CD14-positive monocyte (primary cell): ENCODE data around the gene RTRAF. TPM values are rescaled to one million over a fixed set of nuclear protein-coding genes. Genes with fewer than 3 reads are reported as not detected.

Experiments
- DNase-seq, 3 donors: peaks; one replicate each; pipeline ENCODE4 v3.0.0-alpha.2; 2011 to 2022
- H2AFZ ChIP-seq: 2 replicates; pipeline ENCODE4 v1.6.0; 2012; ENCODE audit warnings: mild to moderate bottlenecking, low read depth, low read length, inconsistent platforms; ENCODE audit not compliant: insufficient read depth, poor library complexity, severe bottlenecking
- H3K27ac ChIP-seq, 2 donors: 1 replicate in 1 of 2; 2 replicates in 1 of 2; pipeline ENCODE4 v1.5.1; 2012 to 2013; ENCODE audit warnings: low read length in 2 of 2, control low read depth in 1 of 2, inconsistent platforms in 1 of 2, low read depth in 1 of 2, mild to moderate bottlenecking in 1 of 2
- H3K27me3 ChIP-seq, 2 donors: one replicate each; pipeline versions ENCODE4 v1.6.0 to v1.6.1; 2011 to 2013; ENCODE audit warnings: low read length in 2 of 2; ENCODE audit not compliant: control insufficient read depth in 2 of 2, insufficient read depth in 2 of 2
- H3K36me3 ChIP-seq, 2 donors: replicated peaks in 1 of 2; 1 replicate in 1 of 2; 2 replicates in 1 of 2; pipeline versions ENCODE4 v1.5.1 to v1.6.1; 2012 to 2013; ENCODE audit warnings: low read length in 2 of 2, control low read depth in 1 of 2, inconsistent platforms in 1 of 2, mild to moderate bottlenecking in 1 of 2; ENCODE audit not compliant: insufficient read depth in 2 of 2, control insufficient read depth in 1 of 2
- H3K4me1 ChIP-seq, 2 donors: 1 replicate in 1 of 2; 2 replicates in 1 of 2; pipeline versions ENCODE4 v1.5.1 to v1.6.1; 2012 to 2013; ENCODE audit warnings: low read length in 2 of 2, control low read depth in 1 of 2, inconsistent platforms in 1 of 2, mild to moderate bottlenecking in 1 of 2, moderate library complexity in 1 of 2; ENCODE audit not compliant: insufficient read depth in 2 of 2, control insufficient read depth in 1 of 2
- H3K4me2 ChIP-seq: replicated peaks from 2 replicates; pipeline ENCODE3; 2012; ENCODE audit warnings: low read length, moderate library complexity, mild to moderate bottlenecking; ENCODE audit not compliant: poor library complexity, severe bottlenecking; ENCODE audit errors: extremely low read depth
- H3K4me3 ChIP-seq, 3 experiments: fragments of 200-600 bp in 1 of 3; sonication (generic) in 1 of 3; replicated peaks in 1 of 3; 1 replicate in 2 of 3; 2 replicates in 1 of 3; pipeline ENCODE4 v1.5.1; 2011 to 2013; ENCODE audit warnings: low read length in 3 of 3, mild to moderate bottlenecking in 3 of 3, control low read depth in 2 of 3, low read depth in 2 of 3, inconsistent platforms in 1 of 3, moderate library complexity in 1 of 3
- H3K79me2 ChIP-seq: 2 replicates; pipeline ENCODE4 v1.6.0; 2012; ENCODE audit warnings: mild to moderate bottlenecking, control low read depth, inconsistent platforms, low read length, moderate library complexity; ENCODE audit not compliant: insufficient read depth
- H3K9ac ChIP-seq: 2 replicates; pipeline ENCODE4 v1.6.0; 2017; ENCODE audit warnings: low read length, mild to moderate bottlenecking; ENCODE audit not compliant: insufficient read depth, poor library complexity, severe bottlenecking
- H3K9me3 ChIP-seq, 2 donors: replicated peaks in 1 of 2; 1 replicate in 1 of 2; 2 replicates in 1 of 2; pipeline versions ENCODE4 v1.5.1 to v1.6.1; 2012 to 2013; ENCODE audit warnings: low read length in 2 of 2, control low read depth in 1 of 2; ENCODE audit not compliant: control insufficient read depth in 1 of 2, insufficient read depth in 1 of 2
- H4K20me1 ChIP-seq: 2 replicates; pipeline ENCODE4 v1.6.0; 2012; ENCODE audit warnings: mild to moderate bottlenecking, low read length, control low read depth, moderate library complexity; ENCODE audit not compliant: insufficient read depth
- H3K27ac Mint-ChIP-seq, 7 donors: one replicate each; pipeline ENCODE4 v1.8.0; 2020; ENCODE audit warnings: mild to moderate bottlenecking in 7 of 7, mixed read lengths in 7 of 7, moderate library complexity in 6 of 7, inconsistent platforms in 2 of 7
- H3K27me3 Mint-ChIP-seq, 3 donors: one replicate each; pipeline ENCODE4 v1.8.0; 2021 to 2022; ENCODE audit warnings: low read depth in 3 of 3, mild to moderate bottlenecking in 3 of 3, mixed read lengths in 3 of 3, moderate library complexity in 3 of 3, inconsistent platforms in 1 of 3
- H3K36me3 Mint-ChIP-seq, 2 donors: one replicate each; pipeline ENCODE4 v1.8.0; 2020; ENCODE audit warnings: mixed read lengths in 2 of 2, inconsistent platforms in 1 of 2, mild to moderate bottlenecking in 1 of 2
- H3K4me1 Mint-ChIP-seq: one replicate; pipeline ENCODE4 v1.8.0; 2020; ENCODE audit warnings: mild to moderate bottlenecking, mixed read lengths
- H3K4me3 Mint-ChIP-seq, 2 donors: one replicate each; pipeline ENCODE4 v1.8.0; 2020; ENCODE audit warnings: mild to moderate bottlenecking in 2 of 2, mixed read lengths in 2 of 2, moderate library complexity in 1 of 2
- H3K9me3 Mint-ChIP-seq, 7 donors: one replicate each; pipeline ENCODE4 v1.8.0; 2020 to 2022; ENCODE audit warnings: mixed read lengths in 7 of 7, mild to moderate bottlenecking in 6 of 7, moderate library complexity in 6 of 7, inconsistent platforms in 2 of 7
- WGBS: methylation state at CpG from one replicate; pipeline ENCODE4 v1.1.5; 2013; ENCODE audit warnings: missing lambda C conversion rate; ENCODE audit not compliant: insufficient coverage; 5-methylcytosine and 5-hydroxymethylcytosine counted together
- intact Hi-C, 2 donors: fragments of 100-400 bp; cut with micrococcal nuclease; formaldehyde crosslinking; loops; one replicate each; pipeline versions ENCODE4 v1.15.0 to v1.15.1; 2023
- polyA plus RNA-seq, 3 donors: library from polyadenylated mRNA; depleted of rRNA in 1 of 3; unstranded in 2 of 3; stranded (reverse) in 1 of 3; fragments of 300-500 nt in 2 of 3; fragments of >200 nt in 1 of 3; fragmentation: Illumina TruSeq in 2 of 3; gene quantifications; 1 replicate in 2 of 3; 2 replicates in 1 of 3; pipeline ENCODE4 v1.2.3, GENCODE V29; 2012 to 2021
- TF ChIP-seq, protein P1 (sequence below): fragments of 200-600 bp; IDR thresholded peaks from one replicate; pipeline ENCODE4 v1.8.0; 2022; ENCODE audit warnings: antibody characterized with exemption, mild to moderate bottlenecking

The RTRAF gene
- polyA plus RNA-seq, 3 donors = 51.6 to 152 (median 149) TPM

DNA sequence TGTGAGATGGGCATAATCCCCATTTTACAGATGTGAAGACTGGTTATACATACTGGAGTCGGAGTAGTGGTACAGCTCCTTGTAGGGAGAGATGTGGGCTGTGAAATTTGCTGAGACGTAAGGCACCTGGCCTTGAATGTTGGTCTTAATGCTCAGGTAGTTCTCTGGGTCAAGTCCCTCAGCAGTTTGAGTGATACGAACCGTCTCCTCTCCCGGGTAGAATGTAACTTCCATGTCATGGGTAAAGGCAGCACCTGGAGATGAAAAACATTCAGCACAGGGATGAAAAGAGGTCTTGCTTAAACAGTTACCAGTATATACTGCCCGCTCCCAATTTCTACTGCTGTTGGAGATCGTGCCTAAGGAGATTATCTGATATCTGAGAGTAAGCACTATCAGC, 51.3 kb downstream of the RTRAF start:
- no peak overlapping the region for H3K4me3 Mint-ChIP-seq
- TF ChIP-seq, protein P1, sequence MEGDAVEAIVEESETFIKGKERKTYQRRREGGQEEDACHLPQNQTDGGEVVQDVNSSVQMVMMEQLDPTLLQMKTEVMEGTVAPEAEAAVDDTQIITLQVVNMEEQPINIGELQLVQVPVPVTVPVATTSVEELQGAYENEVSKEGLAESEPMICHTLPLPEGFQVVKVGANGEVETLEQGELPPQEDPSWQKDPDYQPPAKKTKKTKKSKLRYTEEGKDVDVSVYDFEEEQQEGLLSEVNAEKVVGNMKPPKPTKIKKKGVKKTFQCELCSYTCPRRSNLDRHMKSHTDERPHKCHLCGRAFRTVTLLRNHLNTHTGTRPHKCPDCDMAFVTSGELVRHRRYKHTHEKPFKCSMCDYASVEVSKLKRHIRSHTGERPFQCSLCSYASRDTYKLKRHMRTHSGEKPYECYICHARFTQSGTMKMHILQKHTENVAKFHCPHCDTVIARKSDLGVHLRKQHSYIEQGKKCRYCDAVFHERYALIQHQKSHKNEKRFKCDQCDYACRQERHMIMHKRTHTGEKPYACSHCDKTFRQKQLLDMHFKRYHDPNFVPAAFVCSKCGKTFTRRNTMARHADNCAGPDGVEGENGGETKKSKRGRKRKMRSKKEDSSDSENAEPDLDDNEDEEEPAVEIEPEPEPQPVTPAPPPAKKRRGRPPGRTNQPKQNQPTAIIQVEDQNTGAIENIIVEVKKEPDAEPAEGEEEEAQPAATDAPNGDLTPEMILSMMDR = no peak
- DNase-seq = no peak

GRCh38 chr14:52042371-52043289, 53.3 kb downstream of the RTRAF start:
- Histone ChIP-seq H4K20me1 (no peaks in the 10 kb centered on the region), H3K9me3 (no peaks in the 10 kb centered on the region), H2AFZ (no peak overlapping the region), H3K4me3 (no peak overlapping the region), H3K27ac (no peak overlapping the region), H3K36me3 (no peaks in the 10 kb centered on the region), H3K79me2 (no peaks in the 10 kb centered on the region), H3K27me3 (no peaks in the 10 kb centered on the region), H3K4me2 (no peak overlapping the region), H3K9ac (no peak overlapping the region), H3K4me1 (no peaks in the 10 kb centered on the region)
- TF ChIP-seq, protein P1 = no peak
- 88% methylated on average over 8 of the region's 8 CpGs for WGBS
- intact Hi-C loops = no loop called here
- DNase-seq = no peak
- Mint-ChIP-seq H3K4me1 (no peaks in the 10 kb centered on the region), H3K4me3 (no peak overlapping the region), H3K27me3 (peaks cover 0 to 7% (median 6%) of the 10 kb centered on the region in 3 donors), H3K36me3 (no peaks in the 10 kb centered on the region), H3K27ac (no peak overlapping the region), H3K9me3 (peaks cover 0 to 1% (median 0%) of the 10 kb centered on the region in 7 donors)

More for the DNA sequence above, 51.3 kb downstream of the RTRAF start:
- Histone ChIP-seq H4K20me1 (no peaks in the 10 kb centered on the region), H3K9me3 (no peaks in the 10 kb centered on the region), H3K27ac (no peak overlapping the region), H3K9ac (no peak overlapping the region), H3K4me1 (no peaks in the 10 kb centered on the region), H3K36me3 (no peaks in the 10 kb centered on the region), H3K27me3 (no peaks in the 10 kb centered on the region), H3K4me3 (no peak overlapping the region), H3K79me2 (no peaks in the 10 kb centered on the region), H2AFZ (no peak overlapping the region), H3K4me2 (no peak overlapping the region)
- Mint-ChIP-seq H3K27ac (no peak overlapping the region), H3K9me3 (peaks cover 0 to 2% (median 0%) of the 10 kb centered on the region in 7 donors), H3K36me3 (no peaks in the 10 kb centered on the region), H3K27me3 (peaks cover 0 to 6% (median 2%) of the 10 kb centered on the region in 3 donors), H3K4me1 (no peaks in the 10 kb centered on the region)
- WGBS = 87% methylated on average over 5 of the region's 7 CpGs
- intact Hi-C loops = no loop called here
